GM18505 (cell line): Measurements from ENCODE around the gene CDH4.

Experiments used
- ATAC-seq: cut with Tn5 transposase; IDR thresholded peaks from one replicate; pipeline ENCODE4 v1.9.1; 2021; ENCODE audit not compliant: unreplicated experiment
- POLR2A ChIP-seq: IDR thresholded peaks from 4 replicates; pipeline ENCODE4 v1.6.1; 2011; ENCODE audit warnings: borderline replicate concordance; ENCODE audit not compliant: insufficient read depth, insufficient read length; ENCODE audit errors: extremely low read depth

Gene CDH4

GRCh38 chr20:61234224-61234890 lies 17.7 kb upstream of the CDH4 start:
- ATAC-seq: no peak
- TF ChIP-seq POLR2A: no peak

GRCh38 chr20:61236713-61237112 lies 15.3 kb upstream of the CDH4 start:
- TF ChIP-seq POLR2A: no peak
- ATAC-seq: no peak

GRCh38 chr20:61238813-61239212 lies 13.2 kb upstream of the CDH4 start:
- no peak for TF ChIP-seq POLR2A

GRCh38 chr20:61240814-61241213 lies 11.2 kb upstream of the CDH4 start:
- no peak for ATAC-seq
- no peak for TF ChIP-seq POLR2A

More at GRCh38 chr20:61238813-61239212, 13.2 kb upstream of the CDH4 start:
- no peak for ATAC-seq

GRCh38 chr20:61244213-61244612 lies 7.8 kb upstream of the CDH4 start:
- TF ChIP-seq POLR2A: no peak
- ATAC-seq: no peak

GRCh38 chr20:61246269-61246668 lies 5.8 kb upstream of the CDH4 start:
- no peak for ATAC-seq
- TF ChIP-seq POLR2A: no peak

- no peak for ATAC-seq
- no peak for TF ChIP-seq POLR2A
These were observed 2.4 kb upstream of the CDH4 start for GRCh38 chr20:61249626-61250025.

GRCh38 chr20:61252601-61253263 lies 671 bp downstream of the CDH4 start:
- no peak for ATAC-seq
- no peak for TF ChIP-seq POLR2A

- no peak for ATAC-seq
These were observed 1.2 kb downstream of the CDH4 start for GRCh38 chr20:61253264-61253639.

GRCh38 chr20:61253640-61254511 lies 1.8 kb downstream of the CDH4 start:
- no peak for TF ChIP-seq POLR2A
- no peak for ATAC-seq

More at GRCh38 chr20:61253264-61253639, 1.2 kb downstream of the CDH4 start:
- no peak for TF ChIP-seq POLR2A

- no peak for ATAC-seq
- TF ChIP-seq POLR2A: no peak
These were observed 3.0 kb downstream of the CDH4 start for GRCh38 chr20:61254881-61255626.

GRCh38 chr20:61256365-61256764 lies 4.3 kb downstream of the CDH4 start:
- no peak for TF ChIP-seq POLR2A
- no peak for ATAC-seq

GRCh38 chr20:61256824-61257223 lies 4.8 kb downstream of the CDH4 start:
- no peak for ATAC-seq

GRCh38 chr20:61257611-61258010 lies 5.5 kb downstream of the CDH4 start:
- no peak for ATAC-seq
- no peak for TF ChIP-seq POLR2A

More at GRCh38 chr20:61256824-61257223, 4.8 kb downstream of the CDH4 start:
- TF ChIP-seq POLR2A: no peak

- ATAC-seq: no peak
- TF ChIP-seq POLR2A: no peak
These were observed 7.7 kb downstream of the CDH4 start for GRCh38 chr20:61259741-61260140.
